ENCODE measurements around the gene POMP.

Gene POMP

GRCh38 chr13:28658796-28659620 lies at the start of gene POMP:
Gene POMP (plus strand): TSS chr13:28659130. CDS start chr13:28659185, 55 bp downstream.
- CTCF ChIA-PET: interaction anchor here (1.2 to 2.6 kb wide), 3 partner anchors 10 to 23 kb away, joined by 3 to 12 read pairs (median 7); no protein-coding TSS in a partner anchor
- Mint-ChIP-seq H3K27me3 (no peaks in the 10 kb centered on the region), H3K9me3 (no peaks in the 10 kb centered on the region), H3K27ac (peak within 1 kb of the TSS; percentile 97), H3K36me3 (peaks cover 36% of the 10 kb centered on the region), H3K4me1 (peaks cover 54% of the 10 kb centered on the region), H3K4me3 (peak within 1 kb of the TSS; percentile 97)
- peak; percentile 95 for DNase-seq

- Mint-ChIP-seq H3K27me3 (peaks cover 6% of the 10 kb centered on the region), H3K4me3 (no peak overlapping the region), H3K9me3 (no peaks in the 10 kb centered on the region), H3K36me3 (no peaks in the 10 kb centered on the region), H3K27ac (no peak overlapping the region), H3K4me1 (peaks cover 21% of the 10 kb centered on the region)
- CTCF ChIA-PET: no interaction called here
- DNase-seq: no peak
Observed at GRCh38 chr13:28609381-28609780, 49.5 kb upstream of the POMP start.

GRCh38 chr13:28609926-28610325 lies 49.0 kb upstream of the POMP start:
- Mint-ChIP-seq H3K9me3 (no peaks in the 10 kb centered on the region), H3K4me1 (peaks cover 21% of the 10 kb centered on the region), H3K27ac (no peak overlapping the region), H3K36me3 (no peaks in the 10 kb centered on the region), H3K27me3 (peaks cover 6% of the 10 kb centered on the region), H3K4me3 (no peak overlapping the region)
- DNase-seq: no peak
- CTCF ChIA-PET: no interaction called here

- CTCF ChIA-PET: no interaction called here
- Mint-ChIP-seq H3K36me3 (no peaks in the 10 kb centered on the region), H3K4me3 (no peak overlapping the region), H3K4me1 (peaks cover 21% of the 10 kb centered on the region), H3K9me3 (no peaks in the 10 kb centered on the region), H3K27me3 (peaks cover 6% of the 10 kb centered on the region), H3K27ac (no peak overlapping the region)
- DNase-seq: no peak
Observed at GRCh38 chr13:28610996-28611395, 47.9 kb upstream of the POMP start.

- DNase-seq: peak; percentile 48
- Mint-ChIP-seq H3K9me3 (no peaks in the 10 kb centered on the region), H3K36me3 (no peaks in the 10 kb centered on the region), H3K27ac (no peak overlapping the region), H3K27me3 (peaks cover 6% of the 10 kb centered on the region), H3K4me3 (no peak overlapping the region), H3K4me1 (peaks cover 21% of the 10 kb centered on the region)
- CTCF ChIA-PET: no interaction called here
Observed at GRCh38 chr13:28611654-28612131, 47.2 kb upstream of the POMP start.

- CTCF ChIA-PET: no interaction called here
- Mint-ChIP-seq H3K27ac (no peak overlapping the region), H3K4me3 (no peak overlapping the region), H3K4me1 (peaks cover 21% of the 10 kb centered on the region), H3K27me3 (peaks cover 12% of the 10 kb centered on the region), H3K36me3 (no peaks in the 10 kb centered on the region), H3K9me3 (no peaks in the 10 kb centered on the region)
- no peak for DNase-seq
Observed at GRCh38 chr13:28613562-28613961, 45.4 kb upstream of the POMP start.

- H3K4me3 Mint-ChIP-seq: no peak overlapping the region
- no peak overlapping the region for H3K27ac Mint-ChIP-seq
- H3K9me3 Mint-ChIP-seq: no peaks in the 10 kb centered on the region
- H3K4me1 Mint-ChIP-seq: peaks cover 13% of the 10 kb centered on the region
- CTCF ChIA-PET: no interaction called here
- peaks cover 12% of the 10 kb centered on the region for H3K27me3 Mint-ChIP-seq
- DNase-seq: no peak
- H3K36me3 Mint-ChIP-seq: no peaks in the 10 kb centered on the region
Observed at GRCh38 chr13:28615916-28616446, 42.9 kb upstream of the POMP start.

- Mint-ChIP-seq H3K4me1 (no peaks in the 10 kb centered on the region), H3K9me3 (no peaks in the 10 kb centered on the region), H3K4me3 (no peak overlapping the region), H3K36me3 (no peaks in the 10 kb centered on the region), H3K27me3 (peaks cover 8% of the 10 kb centered on the region), H3K27ac (no peak overlapping the region)
- DNase-seq: no peak
- CTCF ChIA-PET: no interaction called here
Observed at GRCh38 chr13:28618230-28618994, 40.5 kb upstream of the POMP start.

GRCh38 chr13:28620011-28620830 lies 38.7 kb upstream of the POMP start:
- Mint-ChIP-seq H3K4me3 (no peak overlapping the region), H3K4me1 (peaks cover 8% of the 10 kb centered on the region), H3K27ac (no peak overlapping the region), H3K9me3 (no peaks in the 10 kb centered on the region), H3K36me3 (no peaks in the 10 kb centered on the region), H3K27me3 (peaks cover 6% of the 10 kb centered on the region)
- CTCF ChIA-PET: no interaction called here
- no peak for DNase-seq

- peaks cover 6% of the 10 kb centered on the region for H3K27me3 Mint-ChIP-seq
- no peak overlapping the region for H3K4me3 Mint-ChIP-seq
- peaks cover 8% of the 10 kb centered on the region for H3K4me1 Mint-ChIP-seq
- DNase-seq: no peak
- no peaks in the 10 kb centered on the region for H3K9me3 Mint-ChIP-seq
- CTCF ChIA-PET: no interaction called here
- H3K27ac Mint-ChIP-seq: no peak overlapping the region
- H3K36me3 Mint-ChIP-seq: no peaks in the 10 kb centered on the region
Observed at GRCh38 chr13:28621449-28621848, 37.5 kb upstream of the POMP start.

- DNase-seq: no peak
- H3K36me3 Mint-ChIP-seq: no peaks in the 10 kb centered on the region
- CTCF ChIA-PET: no interaction called here
- no peak overlapping the region for H3K27ac Mint-ChIP-seq
- H3K27me3 Mint-ChIP-seq: peaks cover 6% of the 10 kb centered on the region
- H3K9me3 Mint-ChIP-seq: no peaks in the 10 kb centered on the region
- peaks cover 8% of the 10 kb centered on the region for H3K4me1 Mint-ChIP-seq
- no peak overlapping the region for H3K4me3 Mint-ChIP-seq
Observed at GRCh38 chr13:28622286-28622685, 36.6 kb upstream of the POMP start.

- no peak overlapping the region for H3K27ac Mint-ChIP-seq
- DNase-seq: no peak
- no peaks in the 10 kb centered on the region for H3K36me3 Mint-ChIP-seq
- peaks cover 8% of the 10 kb centered on the region for H3K4me1 Mint-ChIP-seq
- CTCF ChIA-PET: no interaction called here
- no peaks in the 10 kb centered on the region for H3K27me3 Mint-ChIP-seq
- H3K4me3 Mint-ChIP-seq: no peak overlapping the region
- no peaks in the 10 kb centered on the region for H3K9me3 Mint-ChIP-seq
Observed at GRCh38 chr13:28623782-28624706, 34.9 kb upstream of the POMP start.

GRCh38 chr13:28624707-28625432 lies 34.1 kb upstream of the POMP start:
- Mint-ChIP-seq H3K4me3 (no peak overlapping the region), H3K4me1 (peaks cover 8% of the 10 kb centered on the region), H3K27ac (no peak overlapping the region), H3K36me3 (no peaks in the 10 kb centered on the region), H3K9me3 (no peaks in the 10 kb centered on the region), H3K27me3 (peaks cover 6% of the 10 kb centered on the region)
- CTCF ChIA-PET: no interaction called here
- no peak for DNase-seq

Measured in activated naive CD4-positive, alpha-beta T cell treated with anti-CD3 and anti-CD28 coated beads, Interleukin-2, amount 10 ng/mL, durations not matched to agents 7 days and 5 days (primary cell).